Measurements from ENCODE around the gene CDH23. TPM values are rescaled to one million over a fixed set of nuclear protein-coding genes. Genes with fewer than 3 reads are reported as not detected.

CDH23 gene
- total RNA-seq, 1 experiment from 2014 or later, result 2.9 TPM

DNA sequence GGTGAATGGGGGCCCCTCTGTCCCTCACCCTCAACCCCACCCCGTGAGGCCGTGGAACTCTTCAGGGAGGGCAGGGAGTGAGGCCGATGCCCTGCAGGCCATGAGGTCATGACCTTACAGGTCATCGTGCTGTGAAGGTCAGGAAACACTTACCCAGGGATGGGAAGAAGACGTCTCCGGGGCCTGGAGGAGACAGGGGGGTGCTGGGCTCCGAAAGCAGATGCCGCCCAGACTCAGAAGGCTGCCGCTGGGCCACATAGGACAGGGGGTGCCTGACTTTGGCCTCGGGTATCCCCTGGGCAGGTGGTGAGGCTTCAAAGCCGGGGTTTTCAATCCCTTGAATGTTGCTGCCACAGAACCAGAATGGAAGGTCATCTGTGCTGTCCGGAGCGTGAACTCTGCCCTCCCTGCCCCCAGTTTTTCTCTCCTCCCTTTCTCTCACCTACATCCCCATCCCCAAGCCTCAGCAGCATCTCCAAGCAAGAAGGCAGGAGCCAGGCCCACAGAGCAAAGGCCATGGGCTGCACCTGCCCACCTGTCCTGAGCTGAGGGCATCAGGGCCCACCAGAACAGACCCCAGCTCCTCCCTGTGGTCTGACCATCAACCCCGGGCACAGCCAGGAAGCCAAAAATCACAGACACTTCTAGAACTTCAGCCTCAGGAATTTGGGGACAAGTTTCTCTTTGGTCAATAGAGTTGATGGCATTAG lies 354.9 kb downstream of the CDH23 start (continued):
- no peak for TF ChIP-seq ZNF232 (CRISPR knock-in tag; IDR thresholded peaks at IDR 0.05)
- no peak for TF ChIP-seq TEAD4 (CRISPR knock-in tag; IDR thresholded peaks at IDR 0.05)
- TF ChIP-seq IRF2 (CRISPR knock-in tag; IDR thresholded peaks at IDR 0.05; ENCODE audit: borderline replicate concordance, low read depth), result no peak
- TF ChIP-seq, protein P1, sequence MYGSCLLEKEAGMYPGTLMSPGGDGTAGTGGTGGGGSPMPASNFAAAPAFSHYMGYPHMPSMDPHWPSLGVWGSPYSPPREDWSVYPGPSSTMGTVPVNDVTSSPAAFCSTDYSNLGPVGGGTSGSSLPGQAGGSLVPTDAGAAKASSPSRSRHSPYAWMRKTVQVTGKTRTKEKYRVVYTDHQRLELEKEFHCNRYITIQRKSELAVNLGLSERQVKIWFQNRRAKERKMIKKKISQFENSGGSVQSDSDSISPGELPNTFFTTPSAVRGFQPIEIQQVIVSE (CRISPR knock-in tag; IDR thresholded peaks at IDR 0.05; ENCODE audit: borderline replicate concordance), result no peak
- TF ChIP-seq TCF7 (CRISPR knock-in tag; IDR thresholded peaks at IDR 0.05; ENCODE audit: low read depth), result no peak
- TF ChIP-seq, protein P2, sequence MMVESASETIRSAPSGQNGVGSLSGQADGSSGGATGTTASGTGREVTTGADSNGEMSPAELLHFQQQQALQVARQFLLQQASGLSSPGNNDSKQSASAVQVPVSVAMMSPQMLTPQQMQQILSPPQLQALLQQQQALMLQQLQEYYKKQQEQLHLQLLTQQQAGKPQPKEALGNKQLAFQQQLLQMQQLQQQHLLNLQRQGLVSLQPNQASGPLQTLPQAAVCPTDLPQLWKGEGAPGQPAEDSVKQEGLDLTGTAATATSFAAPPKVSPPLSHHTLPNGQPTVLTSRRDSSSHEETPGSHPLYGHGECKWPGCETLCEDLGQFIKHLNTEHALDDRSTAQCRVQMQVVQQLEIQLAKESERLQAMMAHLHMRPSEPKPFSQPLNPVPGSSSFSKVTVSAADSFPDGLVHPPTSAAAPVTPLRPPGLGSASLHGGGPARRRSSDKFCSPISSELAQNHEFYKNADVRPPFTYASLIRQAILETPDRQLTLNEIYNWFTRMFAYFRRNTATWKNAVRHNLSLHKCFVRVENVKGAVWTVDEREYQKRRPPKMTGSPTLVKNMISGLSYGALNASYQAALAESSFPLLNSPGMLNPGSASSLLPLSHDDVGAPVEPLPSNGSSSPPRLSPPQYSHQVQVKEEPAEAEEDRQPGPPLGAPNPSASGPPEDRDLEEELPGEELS (CRISPR knock-in tag; IDR thresholded peaks at IDR 0.05), result no peak
- TF ChIP-seq, protein P3, sequence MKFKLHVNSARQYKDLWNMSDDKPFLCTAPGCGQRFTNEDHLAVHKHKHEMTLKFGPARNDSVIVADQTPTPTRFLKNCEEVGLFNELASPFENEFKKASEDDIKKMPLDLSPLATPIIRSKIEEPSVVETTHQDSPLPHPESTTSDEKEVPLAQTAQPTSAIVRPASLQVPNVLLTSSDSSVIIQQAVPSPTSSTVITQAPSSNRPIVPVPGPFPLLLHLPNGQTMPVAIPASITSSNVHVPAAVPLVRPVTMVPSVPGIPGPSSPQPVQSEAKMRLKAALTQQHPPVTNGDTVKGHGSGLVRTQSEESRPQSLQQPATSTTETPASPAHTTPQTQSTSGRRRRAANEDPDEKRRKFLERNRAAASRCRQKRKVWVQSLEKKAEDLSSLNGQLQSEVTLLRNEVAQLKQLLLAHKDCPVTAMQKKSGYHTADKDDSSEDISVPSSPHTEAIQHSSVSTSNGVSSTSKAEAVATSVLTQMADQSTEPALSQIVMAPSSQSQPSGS (CRISPR knock-in tag; IDR thresholded peaks at IDR 0.05; ENCODE audit: borderline replicate concordance, low read depth), result no peak
- TF ChIP-seq ETV6 (CRISPR knock-in tag; IDR thresholded peaks at IDR 0.05), result no peak
- TF ChIP-seq, protein P4, sequence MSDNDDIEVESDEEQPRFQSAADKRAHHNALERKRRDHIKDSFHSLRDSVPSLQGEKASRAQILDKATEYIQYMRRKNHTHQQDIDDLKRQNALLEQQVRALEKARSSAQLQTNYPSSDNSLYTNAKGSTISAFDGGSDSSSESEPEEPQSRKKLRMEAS (CRISPR knock-in tag; IDR thresholded peaks at IDR 0.05), result no peak
- no peak for TF ChIP-seq ZNF121 (CRISPR knock-in tag; IDR thresholded peaks at IDR 0.05)
- TF ChIP-seq, protein P5, sequence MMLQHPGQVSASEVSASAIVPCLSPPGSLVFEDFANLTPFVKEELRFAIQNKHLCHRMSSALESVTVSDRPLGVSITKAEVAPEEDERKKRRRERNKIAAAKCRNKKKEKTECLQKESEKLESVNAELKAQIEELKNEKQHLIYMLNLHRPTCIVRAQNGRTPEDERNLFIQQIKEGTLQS (CRISPR knock-in tag; conservative IDR thresholded peaks at IDR 0.05), result no peak
- TF ChIP-seq, protein P6, sequence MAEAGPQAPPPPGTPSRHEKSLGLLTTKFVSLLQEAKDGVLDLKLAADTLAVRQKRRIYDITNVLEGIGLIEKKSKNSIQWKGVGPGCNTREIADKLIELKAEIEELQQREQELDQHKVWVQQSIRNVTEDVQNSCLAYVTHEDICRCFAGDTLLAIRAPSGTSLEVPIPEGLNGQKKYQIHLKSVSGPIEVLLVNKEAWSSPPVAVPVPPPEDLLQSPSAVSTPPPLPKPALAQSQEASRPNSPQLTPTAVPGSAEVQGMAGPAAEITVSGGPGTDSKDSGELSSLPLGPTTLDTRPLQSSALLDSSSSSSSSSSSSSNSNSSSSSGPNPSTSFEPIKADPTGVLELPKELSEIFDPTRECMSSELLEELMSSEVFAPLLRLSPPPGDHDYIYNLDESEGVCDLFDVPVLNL (CRISPR knock-in tag; IDR thresholded peaks at IDR 0.05; ENCODE audit: borderline replicate concordance, low read depth), result no peak
- no peak for TF ChIP-seq GTF2I (CRISPR knock-in tag; conservative IDR thresholded peaks at IDR 0.05)

DNA sequence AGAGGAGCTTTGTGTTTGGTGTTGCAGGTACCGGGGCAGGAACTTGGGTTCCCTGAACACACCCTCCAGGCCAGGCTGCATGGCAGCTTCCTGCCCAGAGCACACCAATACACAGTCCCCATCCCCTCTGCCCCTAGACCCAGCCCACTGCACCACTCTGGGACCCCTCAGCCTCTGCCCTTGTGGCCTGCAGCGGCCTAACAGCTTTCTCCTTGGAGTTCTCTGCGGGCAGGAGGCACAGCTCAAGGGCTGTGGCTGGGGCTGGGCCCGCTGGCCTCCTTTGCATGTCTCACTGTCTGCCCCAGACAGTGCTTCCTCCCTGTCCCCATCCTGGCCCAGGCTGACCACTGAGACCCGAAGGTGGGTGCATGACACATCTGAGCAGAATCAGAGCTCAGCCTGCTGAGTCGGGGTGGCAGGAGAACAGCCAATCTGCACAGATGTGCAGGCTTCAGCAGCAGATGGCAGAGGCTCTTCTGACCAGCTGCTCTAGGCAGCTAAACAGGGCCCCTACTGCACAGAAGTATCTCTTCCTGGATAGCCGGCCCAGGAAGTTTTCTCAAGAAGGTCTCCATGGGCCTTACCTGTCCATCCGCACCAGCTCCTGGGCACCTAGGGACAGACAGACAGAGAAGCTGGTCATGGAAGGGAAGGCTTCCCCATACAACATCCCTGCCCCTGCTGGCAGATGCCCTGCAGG lies 355.8 kb downstream of the CDH23 start:
- Mint-ChIP-seq H3K27ac (no peak overlapping the region), H3K36me3 (no peaks in the 10 kb centered on the region), H3K9me3 (no peaks in the 10 kb centered on the region), H3K4me3 (no peak overlapping the region), H3K4me1 (peaks cover 27% of the 10 kb centered on the region), H3K27me3 (ENCODE audit: low read depth) (no peaks in the 10 kb centered on the region)
- ChIA-PET POLR2A (no interaction called here), CTCF (interaction anchor here (0.8 to 1.5 kb wide), 4 partner anchors 15 to 144 kb away, joined by 3 to 9 read pairs (median 4); partner anchors contain the start of gene VSIR)
- DNase-seq (ENCODE audit: low spot score) (no peak), ATAC-seq (no peak)
- no peak for TF ChIP-seq RORB (CRISPR knock-in tag; IDR thresholded peaks at IDR 0.05)
- TF ChIP-seq TEAD1 (CRISPR knock-in tag; IDR thresholded peaks at IDR 0.05), result no peak
- TF ChIP-seq, protein P7, sequence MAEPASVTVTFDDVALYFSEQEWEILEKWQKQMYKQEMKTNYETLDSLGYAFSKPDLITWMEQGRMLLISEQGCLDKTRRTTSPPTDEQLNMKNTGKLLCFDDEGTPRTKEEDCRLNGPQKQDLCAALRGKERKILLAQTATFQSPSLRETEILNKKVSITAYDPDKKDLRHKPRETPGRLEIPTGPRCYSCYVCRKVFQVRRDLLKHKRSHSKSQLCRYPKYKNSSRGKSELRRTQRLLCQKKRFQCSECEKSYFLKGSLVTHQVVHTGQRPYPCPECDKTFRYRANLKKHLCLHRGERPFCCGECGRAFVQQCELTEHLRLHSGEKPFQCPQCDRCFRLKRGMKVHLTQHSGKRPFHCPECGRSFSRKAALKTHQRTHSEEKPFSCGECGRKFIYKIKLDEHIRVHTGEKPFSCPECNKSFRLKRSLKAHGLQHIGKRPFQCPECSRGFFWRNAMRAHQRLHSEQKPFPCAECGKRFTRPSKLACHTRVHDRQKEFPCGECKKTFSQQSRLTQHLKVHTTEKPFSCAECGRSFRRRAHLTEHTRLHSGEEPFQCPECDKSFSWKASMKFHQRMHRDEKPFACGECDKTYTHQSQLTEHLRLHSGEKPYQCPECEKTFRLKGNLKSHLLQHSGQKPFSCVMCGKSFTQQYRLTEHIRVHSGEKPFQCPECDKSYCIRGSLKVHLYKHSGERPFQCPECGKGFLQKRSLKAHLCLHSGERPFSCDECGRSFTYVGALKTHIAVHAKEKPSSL (CRISPR knock-in tag; conservative IDR thresholded peaks at IDR 0.05), result no peak
- no peak for TF ChIP-seq MXD4 (CRISPR knock-in tag; IDR thresholded peaks at IDR 0.05; ENCODE audit: borderline replicate concordance)
- no peak for TF ChIP-seq JAZF1 (CRISPR knock-in tag; IDR thresholded peaks at IDR 0.05)

Measured in WTC11 (cell line).